Stimulated activated naive CD8-positive, alpha-beta T cell treated with anti-CD3 and anti-CD28 coated beads, Interleukin-15, amount 100 ng/mL, for 72 hours (primary cell): ENCODE data around the gene THOC1.

Experiments used
- ATAC-seq: fragments of 150-1000 bp; cut with Tn5 transposase; 2 replicates; pipeline ENCODE4 v1.10.0; 2021; ENCODE audit warnings: mild to moderate bottlenecking, moderate library complexity
- DNase-seq, 2 donors: peaks; one replicate each; pipeline ENCODE4 v3.0.0; 2021 to 2022
- H3K27ac Mint-ChIP-seq, 2 donors: one replicate each; pipeline ENCODE4 v1.8.0; 2022; ENCODE audit warnings: mild to moderate bottlenecking in 2 of 2, mixed read lengths in 2 of 2, moderate library complexity in 2 of 2
- H3K27me3 Mint-ChIP-seq: one replicate; pipeline ENCODE4 v1.8.0; 2022; ENCODE audit warnings: mixed read lengths
- H3K4me1 Mint-ChIP-seq: one replicate; pipeline ENCODE4 v1.8.0; 2022; ENCODE audit warnings: mild to moderate bottlenecking, mixed read lengths
- H3K4me3 Mint-ChIP-seq, 2 donors: one replicate each; pipeline ENCODE4 v1.8.0; 2022; ENCODE audit warnings: mild to moderate bottlenecking in 2 of 2, mixed read lengths in 2 of 2, moderate library complexity in 1 of 2
- H3K9me3 Mint-ChIP-seq, 2 donors: one replicate each; pipeline ENCODE4 v1.8.0; 2022; ENCODE audit warnings: mixed read lengths in 2 of 2

The THOC1 gene

GRCh38 chr18:212780-213179 lies 55.1 kb downstream of the THOC1 start:
- H3K27ac Mint-ChIP-seq = peak overlapping the region in 1 of 2 donors; percentile 22
- no peaks in the 10 kb centered on the region for H3K9me3 Mint-ChIP-seq

GRCh38 chr18:211582-211981 lies 56.3 kb downstream of the THOC1 start:
- Mint-ChIP-seq H3K4me1 (no peaks in the 10 kb centered on the region), H3K27ac (no peak overlapping the region), H3K9me3 (no peaks in the 10 kb centered on the region), H3K27me3 (no peaks in the 10 kb centered on the region), H3K4me3 (no peak overlapping the region)
- ATAC-seq (no peak), DNase-seq (no peak)

More at GRCh38 chr18:212780-213179, 55.1 kb downstream of the THOC1 start:
- Mint-ChIP-seq H3K27me3 (no peaks in the 10 kb centered on the region), H3K4me1 (peaks cover 5% of the 10 kb centered on the region), H3K4me3 (no peak overlapping the region)
- no peak for DNase-seq
- no peak for ATAC-seq

- Mint-ChIP-seq H3K9me3 (no peaks in the 10 kb centered on the region), H3K4me3 (no peak overlapping the region), H3K27ac (peak overlapping the region in 1 of 2 donors; percentile 26), H3K4me1 (no peaks in the 10 kb centered on the region), H3K27me3 (no peaks in the 10 kb centered on the region)
- ATAC-seq (no peak), DNase-seq (no peak)
Measured at GRCh38 chr18:210733-211132, 57.1 kb downstream of the THOC1 start.

GRCh38 chr18:210075-210474 lies 57.8 kb downstream of the THOC1 start:
- ATAC-seq = no peak
- no peaks in the 10 kb centered on the region for H3K4me1 Mint-ChIP-seq
- no peak for DNase-seq
- no peak overlapping the region for H3K4me3 Mint-ChIP-seq
- H3K27ac Mint-ChIP-seq = peak overlapping the region in 1 of 2 donors; percentile 61
- no peaks in the 10 kb centered on the region for H3K9me3 Mint-ChIP-seq
- no peaks in the 10 kb centered on the region for H3K27me3 Mint-ChIP-seq

- ATAC-seq = no peak
Measured at GRCh38 chr18:199768-200167, 68.1 kb downstream of the THOC1 start.

GRCh38 chr18:199214-199613 lies 68.6 kb downstream of the THOC1 start:
- DNase-seq (no peak), ATAC-seq (no peak)
- Mint-ChIP-seq H3K4me3 (no peak overlapping the region), H3K27me3 (no peaks in the 10 kb centered on the region), H3K4me1 (no peaks in the 10 kb centered on the region), H3K27ac (no peak overlapping the region), H3K9me3 (no peaks in the 10 kb centered on the region)

More at GRCh38 chr18:199768-200167, 68.1 kb downstream of the THOC1 start:
- no peaks in the 10 kb centered on the region for H3K27me3 Mint-ChIP-seq
- H3K4me1 Mint-ChIP-seq = no peaks in the 10 kb centered on the region
- no peak overlapping the region for H3K4me3 Mint-ChIP-seq
- no peak for DNase-seq
- H3K9me3 Mint-ChIP-seq = no peaks in the 10 kb centered on the region
- no peak overlapping the region for H3K27ac Mint-ChIP-seq

GRCh38 chr18:195651-196050 lies 72.2 kb downstream of the THOC1 start:
- no peaks in the 10 kb centered on the region for H3K4me1 Mint-ChIP-seq
- no peaks in the 10 kb centered on the region for H3K27me3 Mint-ChIP-seq
- no peaks in the 10 kb centered on the region for H3K9me3 Mint-ChIP-seq
- DNase-seq (no peak), ATAC-seq (no peak)
- no peak overlapping the region for H3K4me3 Mint-ChIP-seq
- no peak overlapping the region for H3K27ac Mint-ChIP-seq

GRCh38 chr18:192801-193200 lies 75.0 kb downstream of the THOC1 start:
- no peaks in the 10 kb centered on the region for H3K9me3 Mint-ChIP-seq
- H3K27me3 Mint-ChIP-seq = no peaks in the 10 kb centered on the region
- H3K4me1 Mint-ChIP-seq = no peaks in the 10 kb centered on the region
- DNase-seq = no peak
- H3K4me3 Mint-ChIP-seq = no peak overlapping the region
- ATAC-seq = no peak
- H3K27ac Mint-ChIP-seq = no peak overlapping the region

- Mint-ChIP-seq H3K4me3 (no peak overlapping the region), H3K4me1 (no peaks in the 10 kb centered on the region), H3K9me3 (no peaks in the 10 kb centered on the region), H3K27me3 (no peaks in the 10 kb centered on the region), H3K27ac (no peak overlapping the region)
- DNase-seq = no peak
- ATAC-seq = no peak
Measured at GRCh38 chr18:191725-192124, 76.1 kb downstream of the THOC1 start.

- DNase-seq = no peak
- Mint-ChIP-seq H3K4me3 (no peak overlapping the region), H3K27ac (no peak overlapping the region), H3K27me3 (no peaks in the 10 kb centered on the region), H3K4me1 (no peaks in the 10 kb centered on the region), H3K9me3 (no peaks in the 10 kb centered on the region)
- ATAC-seq = no peak
Measured at GRCh38 chr18:189254-189653, 78.6 kb downstream of the THOC1 start.

GRCh38 chr18:183769-184168 lies 84.1 kb downstream of the THOC1 start:
- Mint-ChIP-seq H3K27me3 (no peaks in the 10 kb centered on the region), H3K27ac (no peak overlapping the region), H3K4me3 (no peak overlapping the region), H3K9me3 (no peaks in the 10 kb centered on the region), H3K4me1 (peaks cover 15% of the 10 kb centered on the region)
- ATAC-seq (no peak), DNase-seq (no peak)

GRCh38 chr18:181711-182110 lies 86.1 kb downstream of the THOC1 start:
- peak overlapping the region in 1 of 2 donors; percentile 40 for H3K27ac Mint-ChIP-seq
- DNase-seq = no peak
- no peak overlapping the region for H3K4me3 Mint-ChIP-seq
- no peak for ATAC-seq
- H3K4me1 Mint-ChIP-seq = peaks cover 25% of the 10 kb centered on the region
- H3K27me3 Mint-ChIP-seq = no peaks in the 10 kb centered on the region
- H3K9me3 Mint-ChIP-seq = no peaks in the 10 kb centered on the region

GRCh38 chr18:179499-179898 lies 88.3 kb downstream of the THOC1 start:
- H3K4me1 Mint-ChIP-seq = peaks cover 35% of the 10 kb centered on the region
- H3K27ac Mint-ChIP-seq = no peak overlapping the region
- H3K27me3 Mint-ChIP-seq = no peaks in the 10 kb centered on the region
- no peaks in the 10 kb centered on the region for H3K9me3 Mint-ChIP-seq
- DNase-seq = no peak
- no peak for ATAC-seq
- H3K4me3 Mint-ChIP-seq = no peak overlapping the region

GRCh38 chr18:172361-172760 lies 95.5 kb downstream of the THOC1 start:
- Mint-ChIP-seq H3K27ac (no peak overlapping the region), H3K9me3 (no peaks in the 10 kb centered on the region), H3K4me1 (peaks cover 11% of the 10 kb centered on the region), H3K27me3 (no peaks in the 10 kb centered on the region), H3K4me3 (no peak overlapping the region)
- ATAC-seq = no peak
- no peak for DNase-seq
